Measurements from ENCODE around the gene KAZN. TPM values are rescaled to one million over a fixed set of nuclear protein-coding genes. Genes with fewer than 3 reads are reported as not detected.

KAZN gene
- total and polyA plus RNA-seq, 2 of the 8 experiments (the other 6 are each of a cell fraction or from before 2014, with no cell fraction given) = 3.7 to 11.8 TPM

- POLR2A ChIA-PET (ENCODE audit: partially characterized antibody) = interaction anchor here (1.3 kb wide), 1 partner anchor 23 kb away, joined by 3 read pairs; no protein-coding TSS in a partner anchor
- WGBS, 2 experiments (ENCODE audit: extremely low coverage in 1 of 2, insufficient coverage in 1 of 2, insufficient read length in 1 of 2, insufficient replicate concordance in 2 of 2, low coverage in 1 of 2, low lambda C conversion rate in 2 of 2, missing lambda C conversion rate in 1 of 2) = 87% methylated on average over 4 of the region's 4 CpGs; no CpG with 5 or more reads in 1 of the 2 experiments
- H2AK5ac ChIP-seq (ENCODE audit: low read depth, low read length) = no peak overlapping the region
Measured at GRCh38 chr1:15026117-15026489, 427.6 kb downstream of the KAZN start.

More at GRCh38 chr1:15026117-15026489, 427.6 kb downstream of the KAZN start:
- no peak for FAIRE-seq
- H3K4me2 ChIP-seq (ENCODE audit: insufficient read depth in 1 of 2, low read depth in 2 of 2, low read length in 2 of 2) = no peak overlapping the region
- no peak overlapping the region for H2BK20ac ChIP-seq (ENCODE audit: low read length)
- no peak overlapping the region for H3K4me3 ChIP-seq (ENCODE audit: extremely low read depth in 1 of 4, insufficient read depth in 2 of 4, low read depth in 3 of 4, low read length in 4 of 4)
- H3K23me2 ChIP-seq (ENCODE audit: low read depth, low read length) = no peaks in the 10 kb centered on the region
- no peak overlapping the region for H2BK5ac ChIP-seq (ENCODE audit: low read depth, low read length)
- no peak overlapping the region for H3K18ac ChIP-seq (ENCODE audit: extremely low read depth, low read length)
- H3K79me1 ChIP-seq (ENCODE audit: low read depth, low read length) = no peaks in the 10 kb centered on the region; the same call in 1 of the 2 replicates
- no peak overlapping the region for H3K23ac ChIP-seq (ENCODE audit: insufficient read length)
- H3K4ac ChIP-seq (replicated peaks; ENCODE audit: insufficient read length, low read depth, low read length) = no peak overlapping the region
- no peak overlapping the region for H2BK15ac ChIP-seq (ENCODE audit: low read length)
- no peaks in the 10 kb centered on the region for H3K9me3 ChIP-seq (ENCODE audit: insufficient read depth in 2 of 2, low read depth in 1 of 2, low read length in 1 of 2)
- H3K36me3 ChIP-seq (ENCODE audit: control insufficient read depth in 2 of 4, insufficient read depth in 4 of 4, low read length in 3 of 4) = no peaks in the 10 kb centered on the region
- TF ChIP-seq NRF1 (IDR thresholded peaks at IDR 0.05; ENCODE audit: low read depth, low read length) (no peak), CREB1 (IDR thresholded peaks at IDR 0.05) (no peak), TEAD4 (IDR thresholded peaks at IDR 0.05; ENCODE audit: low read depth, low read length) (no peak), SIX5 (IDR thresholded peaks at IDR 0.05; ENCODE audit: low read depth, low read length) (no peak), YY1 (IDR thresholded peaks at IDR 0.05; ENCODE audit: low read depth, low read length) (no peak), BACH1 (IDR thresholded peaks at IDR 0.05; ENCODE audit: low read length) (no peak)
- no peak overlapping the region for H3K14ac ChIP-seq (ENCODE audit: insufficient read length)
- peaks cover 0 to 19% (median 12%) of the 10 kb centered on the region in 4 experiments; a peak in 6 of 7 replicates for H3K4me1 ChIP-seq (replicated peaks in 1 of 4; ENCODE audit: control insufficient read depth in 3 of 4, insufficient read depth in 4 of 4, low read length in 3 of 4)
- no peak for DNase-seq (ENCODE audit: low read depth in 1 of 2, low spot score in 2 of 2)
- no peak overlapping the region for H2BK12ac ChIP-seq (ENCODE audit: low read depth, low read length)
- CTCF ChIA-PET (ENCODE audit: partially characterized antibody) = interaction anchor here (0.7 to 5.0 kb wide), 20 partner anchors 11 to 284 kb away, joined by 3 to 45 read pairs (median 8); no protein-coding TSS in a partner anchor
- H3K79me2 ChIP-seq (ENCODE audit: control insufficient read depth in 1 of 2, insufficient read depth in 2 of 2, low read length in 2 of 2) = no peaks in the 10 kb centered on the region
- no peak overlapping the region for H4K91ac ChIP-seq (replicated peaks; ENCODE audit: insufficient read length, low read length)
- no peaks in the 10 kb centered on the region for H3K27me3 ChIP-seq (replicated peaks in 1 of 4; ENCODE audit: control insufficient read depth in 3 of 4, extremely low read depth in 1 of 4, insufficient read depth in 3 of 4, low read length in 3 of 4)
- H4K20me1 ChIP-seq (replicated peaks in 1 of 2; ENCODE audit: control insufficient read depth in 1 of 2, insufficient read depth in 2 of 2, low read length in 2 of 2) = no peaks in the 10 kb centered on the region
- no peak overlapping the region for H3K9ac ChIP-seq (replicated peaks in 1 of 4; ENCODE audit: extremely low read depth in 1 of 4, low read depth in 3 of 4, low read length in 3 of 4)
- no peak overlapping the region for H2AFZ ChIP-seq (ENCODE audit: low read length)
- no peak overlapping the region for H4K5ac ChIP-seq (ENCODE audit: insufficient read length, low read depth, low read length)
- no peak overlapping the region for H4K8ac ChIP-seq (ENCODE audit: extremely low read depth, insufficient read depth, low read length)
- no peak overlapping the region for H2BK120ac ChIP-seq (replicated peaks; ENCODE audit: low read depth, low read length)
- H3K56ac ChIP-seq (replicated peaks; ENCODE audit: insufficient read length, low read depth, low read length) = no peak overlapping the region
- H3K27ac ChIP-seq (ENCODE audit: low read depth, low read length) = no peak overlapping the region
